Transverse colon (tissue), 4 donors: ENCODE measurements around the gene CCT7. TPM values are rescaled to one million over a fixed set of nuclear protein-coding genes. Genes with fewer than 3 reads are reported as not detected.

Experiments used
- DNase-seq: peaks from one replicate; pipeline ENCODE4 v3.0.0-alpha.2; 2019
- H3K27ac ChIP-seq, 4 donors: fragments of 200-600 bp; sonication (generic); 2 replicates each; pipeline ENCODE4 v1.5.1; 2016 to 2018; ENCODE audit warnings: inconsistent platforms in 4 of 4
- H3K27me3 ChIP-seq: fragments of 200-600 bp; sonication (generic); 2 replicates; pipeline ENCODE4 v1.5.1; 2017; ENCODE audit warnings: inconsistent platforms
- H3K36me3 ChIP-seq, 4 donors: fragments of 200-600 bp; sonication (generic); 2 replicates each; pipeline ENCODE4 v1.5.1; 2017 to 2019; ENCODE audit warnings: inconsistent platforms in 4 of 4
- H3K4me1 ChIP-seq, 4 donors: fragments of 200-600 bp; sonication (generic); 2 replicates each; pipeline ENCODE4 v1.5.1; 2017 to 2020; ENCODE audit warnings: inconsistent platforms in 4 of 4
- H3K4me3 ChIP-seq, 4 donors: fragments of 200-600 bp; sonication (generic); 1 replicate in 1 of 4; 2 replicates in 3 of 4; pipeline versions ENCODE4 v1.5.1 to v1.6.1; 2017 to 2019; ENCODE audit warnings: inconsistent platforms in 4 of 4
- H3K9me3 ChIP-seq, 2 donors: fragments of 200-600 bp; sonication (generic); 2 replicates each; pipeline ENCODE4 v1.5.1; 2017 to 2019; ENCODE audit warnings: inconsistent platforms in 2 of 2
- CTCF ChIP-seq, 5 experiments: fragments of 200-600 bp in 3 of 5; fragments of 450-650 bp in 2 of 5; sonication (generic) in 3 of 5; IDR thresholded peaks; 1 replicate in 2 of 5; 2 replicates in 3 of 5; pipeline ENCODE4 v1.5.1; 2016 to 2017; ENCODE audit warnings: antibody characterized with exemption in 5 of 5, inconsistent platforms in 3 of 5, mild to moderate bottlenecking in 2 of 5, moderate library complexity in 1 of 5
- EP300 ChIP-seq: sonication (generic); formaldehyde crosslinking; IDR thresholded peaks from one replicate; pipeline ENCODE4 v1.6.1; 2017; ENCODE audit warnings: antibody characterized with exemption, low read depth
- POLR2A ChIP-seq: fragments of 450-650 bp; IDR thresholded peaks from one replicate; pipeline ENCODE4 v1.6.1; 2016; ENCODE audit warnings: antibody characterized with exemption, mild to moderate bottlenecking, moderate library complexity
- POLR2AphosphoS5 ChIP-seq, 3 donors: sonication (generic); formaldehyde crosslinking; IDR thresholded peaks; one replicate each; pipeline ENCODE4 v1.6.1; 2016; ENCODE audit warnings: antibody characterized with exemption in 3 of 3
- WGBS, 2 donors: methylation state at CpG; one replicate each; pipeline ENCODE4 v1.1.5; 2018; ENCODE audit warnings: low coverage in 1 of 2; 5-methylcytosine and 5-hydroxymethylcytosine counted together
- in situ Hi-C, 4 donors: fragments of 200-750 bp; cut with MboI; loops; one replicate each; pipeline versions ENCODE4 v1.15.0 to v1.15.1; 2017; ENCODE audit warnings: low sequenced_read_pairs in 3 of 4, low pct_ligation_motif_present in 1 of 4, low pct_unique_long_range_greater_than_20kb in 1 of 4
- intact Hi-C: fragments of 100-400 bp; cut with DNase I; formaldehyde crosslinking; loops from one replicate; pipeline ENCODE4 v1.15.1; 2023; ENCODE audit warnings: low total_unique reads
- total RNA-seq, 4 donors: library from RNA; depleted of rRNA; stranded (reverse); fragments of >200 nt; gene quantifications; one replicate each; pipeline ENCODE4 v1.1.0, GENCODE V29; 2016

The CCT7 gene
- total RNA-seq, 4 donors from 2014 or later = 87.9 to 171 (median 116) TPM

- Histone ChIP-seq H3K4me1 (peaks cover 0 to 23% (median 17%) of the 10 kb centered on the region in 4 donors), H3K36me3 (no peaks in the 10 kb centered on the region), H3K27me3 (peaks cover 15% of the 10 kb centered on the region), H3K27ac (no peak overlapping the region), H3K9me3 (no peaks in the 10 kb centered on the region), H3K4me3 (no peak overlapping the region)
- WGBS, 2 donors = 51 to 83% methylated on average over 2 to 4 of the region's 4 CpGs
- intact Hi-C loops (no loop called here), in situ Hi-C loops (no loop called here)
- TF ChIP-seq POLR2AphosphoS5 (IDR thresholded peaks at IDR 0.05) = no peak
- TF ChIP-seq POLR2A = no peak
- no peak for TF ChIP-seq CTCF (IDR thresholded peaks at IDR 0.05)
- TF ChIP-seq EP300 = no peak
- no peak for DNase-seq
These were observed 24.1 kb upstream of the CCT7 start for GRCh38 chr2:73210019-73210418.

- Histone ChIP-seq H3K36me3 (no peaks in the 10 kb centered on the region), H3K27me3 (peaks cover 9% of the 10 kb centered on the region), H3K4me1 (peaks cover 0 to 30% (median 21%) of the 10 kb centered on the region in 4 donors), H3K4me3 (no peak overlapping the region), H3K9me3 (no peaks in the 10 kb centered on the region), H3K27ac (no peak overlapping the region)
- intact Hi-C loops = no loop called here
- DNase-seq = no peak
- WGBS, 2 donors = 81% methylated on average over 5 of the region's 6 CpGs; no CpG with 5 or more reads in 1 of the 2 donors
- in situ Hi-C loops = no loop called here
- no peak for TF ChIP-seq EP300
- no peak for TF ChIP-seq POLR2A
- TF ChIP-seq POLR2AphosphoS5 (IDR thresholded peaks at IDR 0.05) = no peak
- TF ChIP-seq CTCF (IDR thresholded peaks at IDR 0.05) = no peak
These were observed 23.4 kb upstream of the CCT7 start for GRCh38 chr2:73210696-73211095.

- WGBS, 2 donors = 64 to 67% methylated on average over 4 to 7 of the region's 7 CpGs
- DNase-seq = no peak
- in situ Hi-C loops (no loop called here), intact Hi-C loops (no loop called here)
- H3K27ac ChIP-seq = peak overlapping the region in 1 of 4 donors; percentile 19
- H3K27me3 ChIP-seq = no peaks in the 10 kb centered on the region
- TF ChIP-seq POLR2A (no peak), POLR2AphosphoS5 (IDR thresholded peaks at IDR 0.05) (no peak), EP300 (no peak), CTCF (IDR thresholded peaks at IDR 0.05) (no peak)
- peaks cover 0 to 30% (median 21%) of the 10 kb centered on the region in 4 donors for H3K4me1 ChIP-seq
- H3K36me3 ChIP-seq = no peaks in the 10 kb centered on the region
- H3K9me3 ChIP-seq = no peaks in the 10 kb centered on the region
- no peak overlapping the region for H3K4me3 ChIP-seq
These were observed 22.0 kb upstream of the CCT7 start for GRCh38 chr2:73212098-73212447.

- peak; percentile 76 for DNase-seq
- peaks cover 0 to 30% (median 21%) of the 10 kb centered on the region in 4 donors for H3K4me1 ChIP-seq
- no peak overlapping the region for H3K4me3 ChIP-seq
- in situ Hi-C loops = no loop called here
- no peaks in the 10 kb centered on the region for H3K36me3 ChIP-seq
- intact Hi-C loops = no loop called here
- H3K9me3 ChIP-seq = no peaks in the 10 kb centered on the region
- H3K27ac ChIP-seq = no peak overlapping the region
- no peaks in the 10 kb centered on the region for H3K27me3 ChIP-seq
- 49 to 78% methylated on average over 3 to 20 of the region's 20 CpGs for WGBS, 2 donors
- TF ChIP-seq EP300 (no peak), CTCF (IDR thresholded peaks at IDR 0.05) (peak; percentile 83 to 96 (median 89))
These were observed 21.5 kb upstream of the CCT7 start for GRCh38 chr2:73212448-73213176.
